GM20431 (cell line): Measurements from ENCODE around the gene UFC1.

Source experiments
- in situ Hi-C: fragments of 300-500 bp; cut with MseI, MboI; formaldehyde crosslinking; loops from one replicate; pipeline ENCODE4 v1.15.0; 2020; ENCODE audit warnings: low sequenced_read_pairs; ENCODE audit not compliant: unreplicated experiment

The UFC1 gene

GRCh38 chr1:161201836-161202712 is 48.3 kb downstream of the UFC1 start, which contains the start of gene NDUFS2:
Gene NDUFS2, plus strand, starts transcription at chr1:161202367. Its CDS starts 19 bp downstream, at chr1:161202386.
- in situ Hi-C loops: no loop called here

GRCh38 chr1:161206411-161207140 is 52.8 kb downstream of the UFC1 start:
- in situ Hi-C loops: no loop called here

- in situ Hi-C loops: no loop called here
These were observed 53.4 kb downstream of the UFC1 start for GRCh38 chr1:161207173-161207572.
